NCI-H2107 (cell line): Measurements from ENCODE around the gene INKA2.
"Not testable (repeated sequence)": the region's sequence is repeated elsewhere in the genome, so short reads cannot be mapped to it uniquely, and the experiment has no call there.

Experiments
- DNase-seq: peaks from one replicate; lab custom pipeline; 2025; lab: John Stamatoyannopoulos, UW

Gene INKA2

DNA sequence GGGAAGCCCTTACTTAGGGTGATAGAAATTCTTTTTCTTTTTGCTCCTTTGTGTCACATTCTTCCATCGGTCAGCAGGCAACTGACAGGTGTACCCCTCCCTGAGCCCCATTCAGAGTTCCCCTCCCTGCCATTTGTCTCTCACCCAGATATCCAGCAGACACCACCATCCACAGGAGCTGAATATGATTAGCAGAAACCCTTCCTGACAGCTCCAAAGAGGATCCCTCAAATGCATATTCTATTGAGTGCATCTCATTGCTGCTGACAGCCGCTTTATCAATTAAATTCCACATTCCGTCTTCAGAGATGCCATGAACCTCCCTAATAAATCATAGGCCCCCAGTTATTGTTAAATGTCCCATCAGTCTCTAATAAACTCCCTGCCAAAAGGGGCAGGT, 10.4 kb upstream of the INKA2 start:
- DNase-seq = no peak

DNA sequence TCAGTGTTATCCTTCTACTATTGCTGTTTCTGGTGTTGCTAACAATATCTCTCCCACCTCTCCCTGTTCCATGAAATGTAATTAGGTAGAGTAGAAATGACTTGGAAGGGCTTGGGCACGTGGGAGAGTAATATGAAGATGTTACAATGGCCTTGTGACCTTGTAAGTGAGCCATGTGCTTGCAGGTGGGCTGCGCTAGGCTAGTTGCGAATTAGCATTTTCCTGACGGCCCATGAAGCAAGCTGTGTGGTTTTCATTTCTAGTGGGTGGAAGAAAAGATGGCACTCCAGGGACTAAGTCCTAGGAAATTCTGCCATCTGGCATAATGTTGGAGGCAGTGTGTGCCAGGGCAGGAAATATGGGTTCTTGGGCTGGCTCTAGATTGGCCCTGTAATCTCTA, 8.8 kb upstream of the INKA2 start:
- no peak for DNase-seq

DNA sequence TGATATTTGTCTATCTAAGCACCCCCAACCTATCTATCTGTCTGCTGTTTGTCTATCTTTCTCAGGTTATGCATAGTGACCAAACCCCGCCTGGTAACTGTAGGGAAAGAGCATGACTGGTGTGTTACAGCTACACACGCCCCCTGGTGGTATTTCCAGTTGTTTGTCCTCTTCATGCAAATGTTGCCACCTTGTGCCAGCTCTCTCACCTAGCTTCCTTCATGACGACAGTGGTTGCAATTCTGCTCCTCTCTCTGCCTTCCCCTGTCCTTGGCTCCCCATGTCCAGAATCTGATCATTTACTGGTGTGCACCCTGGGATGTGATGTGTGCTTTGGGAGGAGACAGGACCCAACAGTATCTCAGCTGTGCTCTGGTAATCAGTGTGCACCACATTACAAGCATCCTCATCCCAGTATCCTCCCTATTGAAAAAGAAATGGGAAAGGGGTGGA, 8.1 kb upstream of the INKA2 start:
- no peak for DNase-seq

DNA sequence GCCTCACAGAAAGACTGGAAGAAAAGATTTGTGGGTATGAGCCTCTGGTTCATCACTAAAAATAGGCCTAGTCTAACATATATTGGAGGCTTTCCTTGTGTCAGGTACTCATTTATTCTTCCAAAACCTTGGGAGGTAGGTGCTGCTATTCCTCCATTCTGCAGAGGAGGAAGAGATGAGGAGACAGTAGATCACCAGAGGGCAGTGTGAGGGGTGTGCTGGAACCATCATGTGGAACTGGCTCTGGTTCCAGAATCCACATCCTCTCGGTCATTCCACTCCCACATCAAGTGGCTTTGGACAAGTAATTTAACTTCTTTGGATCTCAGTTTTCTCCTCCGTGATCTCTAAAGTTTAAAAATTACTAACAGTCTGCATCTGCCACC, 7.4 kb upstream of the INKA2 start:
- DNase-seq = no peak

DNA sequence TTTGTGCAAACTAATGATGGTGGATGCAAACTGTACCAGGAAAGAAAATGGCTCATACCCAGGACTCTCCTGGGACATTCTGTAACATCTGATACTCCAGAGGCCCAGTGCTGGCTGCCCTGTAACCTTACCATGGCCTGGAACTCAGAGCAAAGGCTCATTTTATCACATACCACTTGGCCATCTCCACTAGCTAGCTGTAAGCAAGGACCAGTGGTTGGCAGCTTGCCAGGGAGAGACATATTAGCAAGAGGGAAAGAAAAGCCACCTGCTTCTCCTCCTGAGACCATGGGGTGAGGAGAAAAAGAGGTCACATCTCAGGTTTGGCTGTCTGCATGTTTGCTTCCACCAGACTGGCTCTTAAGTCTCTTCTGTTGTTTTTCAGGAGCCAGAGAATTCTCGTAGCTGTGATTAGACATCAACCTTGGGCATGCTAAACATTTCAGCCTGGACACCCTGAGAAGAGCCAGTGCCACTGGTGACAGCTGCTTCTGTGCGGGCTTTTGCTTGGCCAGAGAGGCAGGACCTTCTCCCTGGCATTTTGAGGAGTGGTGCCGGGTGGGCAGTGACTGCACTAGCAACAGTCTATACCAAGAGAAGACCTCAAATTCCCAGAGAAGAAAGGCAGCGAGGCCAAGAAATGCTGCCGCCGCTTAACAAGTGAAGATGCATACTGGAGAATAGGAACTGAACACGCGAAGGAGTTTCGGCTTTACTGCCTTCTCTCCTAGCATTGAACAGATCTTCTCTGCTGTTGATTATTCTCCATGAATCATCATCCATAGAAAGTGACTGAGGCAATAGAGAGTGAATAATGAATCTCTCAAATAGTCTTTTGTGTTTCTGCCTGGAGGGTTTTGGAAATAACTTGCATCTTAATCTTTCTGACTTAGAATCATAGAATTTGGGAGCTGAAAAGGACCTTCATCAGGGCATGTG, 6.7 kb upstream of the INKA2 start:
- DNase-seq = no peak

DNA sequence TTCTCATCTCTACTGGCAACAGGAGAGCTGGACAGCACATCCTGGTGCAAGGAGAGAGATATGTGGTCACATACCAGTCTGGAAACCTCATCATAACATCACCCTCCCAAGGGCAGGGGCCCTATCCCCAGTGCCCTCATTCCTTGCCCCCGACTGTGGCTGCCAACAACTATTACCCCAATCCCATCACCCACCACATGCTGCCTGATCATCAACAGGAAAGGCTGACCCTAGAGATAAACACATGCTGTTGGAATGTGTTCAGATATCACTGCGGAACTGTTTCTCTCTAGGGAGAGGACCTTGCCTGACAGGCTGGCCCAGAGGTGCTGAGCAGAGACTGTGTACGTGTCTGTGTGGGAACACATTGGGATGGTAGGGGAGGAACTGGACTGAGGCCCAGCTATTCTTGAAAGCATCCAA, 4.5 kb upstream of the INKA2 start:
- no peak for DNase-seq

DNA sequence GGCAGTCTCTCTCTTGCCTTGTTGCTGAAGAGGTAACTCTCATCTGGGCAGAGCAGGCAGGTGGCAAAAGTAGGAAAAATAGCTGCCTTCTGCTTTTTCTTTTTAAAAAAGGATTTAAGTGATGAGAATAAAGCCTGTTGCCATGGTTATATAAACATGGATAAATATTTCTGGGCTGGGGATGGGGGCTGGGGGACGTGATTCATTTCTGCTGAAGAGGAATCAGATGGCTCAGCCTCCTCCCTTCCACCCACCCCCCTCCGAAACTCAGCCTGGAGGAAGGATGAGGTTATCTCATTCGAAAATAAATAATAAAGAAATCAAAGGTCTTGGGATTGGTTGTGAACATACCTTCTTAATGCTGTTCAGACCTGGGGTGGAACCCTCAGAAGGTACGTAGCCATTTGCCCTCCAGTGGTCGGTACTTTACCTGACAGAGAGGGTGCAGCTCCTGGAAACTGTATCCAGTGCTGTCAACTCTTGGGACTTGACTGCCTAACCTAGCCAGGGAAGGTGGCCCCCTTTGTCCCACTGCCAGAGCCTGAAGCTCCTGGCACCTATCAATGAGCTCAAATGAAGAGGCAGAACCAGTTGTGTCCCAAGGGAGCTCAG, 3.8 kb upstream of the INKA2 start:
- DNase-seq = no peak

DNA sequence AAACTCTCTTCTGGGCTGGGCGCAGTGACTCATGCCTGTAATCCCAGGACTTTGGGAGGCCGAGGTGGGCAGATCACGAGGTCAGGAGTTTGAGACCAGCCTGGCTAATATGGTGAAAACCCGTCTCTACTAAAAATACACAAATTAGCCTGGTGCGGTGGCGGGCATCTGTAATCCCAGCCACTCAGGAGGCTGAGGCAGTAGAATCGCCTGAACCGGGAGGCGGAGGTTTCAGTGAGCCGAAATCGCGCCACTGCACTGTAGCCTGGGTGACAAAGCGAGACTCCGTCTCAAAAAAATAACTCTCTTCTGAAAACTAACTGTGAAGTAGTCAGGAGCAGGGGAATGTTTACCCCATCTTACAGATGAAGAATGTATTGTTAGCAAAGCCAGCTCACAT, 3.1 kb upstream of the INKA2 start:
- not testable (repeated sequence) for DNase-seq

DNA sequence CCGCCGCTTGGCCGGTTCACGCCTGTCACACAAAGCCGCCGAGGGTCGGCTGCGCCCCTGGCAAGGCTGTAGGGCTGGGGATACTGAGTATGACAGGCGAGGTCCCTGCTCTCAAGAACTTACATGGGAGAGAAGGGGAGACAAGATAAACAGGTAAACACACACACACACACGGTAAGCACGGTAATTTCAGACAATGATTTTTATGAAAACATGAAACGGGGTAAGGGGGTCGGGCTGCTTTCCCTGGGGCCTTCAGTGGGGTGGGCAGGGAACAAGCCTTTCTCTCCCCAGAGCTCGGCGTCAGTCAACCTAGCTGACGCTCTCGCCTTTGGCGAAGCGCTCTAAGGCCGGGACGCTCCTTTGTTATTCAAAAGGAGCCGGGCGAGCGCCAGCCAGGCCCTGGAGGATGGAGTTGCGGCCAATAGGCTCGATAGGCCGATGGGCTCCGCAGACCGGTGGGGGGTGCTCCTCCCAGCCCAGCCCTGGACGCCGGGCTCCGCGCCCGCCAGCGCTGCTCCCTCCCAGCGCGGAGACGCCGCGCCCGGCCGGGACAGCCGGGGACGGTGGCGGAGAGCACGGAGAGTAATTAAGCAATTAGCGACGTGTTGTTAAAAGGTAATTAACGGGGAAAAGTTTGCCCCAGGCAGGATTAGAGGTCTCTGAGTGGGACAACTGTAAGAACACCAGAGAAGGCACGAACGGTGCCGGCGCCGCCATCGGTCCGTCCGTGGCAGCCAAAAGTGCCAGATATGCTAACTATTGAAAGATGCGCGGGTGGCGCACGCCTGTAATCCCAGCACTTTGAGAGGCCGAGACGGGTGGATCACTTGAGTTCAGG, 950 bp upstream of the INKA2 start:
- DNase-seq = no peak

DNA sequence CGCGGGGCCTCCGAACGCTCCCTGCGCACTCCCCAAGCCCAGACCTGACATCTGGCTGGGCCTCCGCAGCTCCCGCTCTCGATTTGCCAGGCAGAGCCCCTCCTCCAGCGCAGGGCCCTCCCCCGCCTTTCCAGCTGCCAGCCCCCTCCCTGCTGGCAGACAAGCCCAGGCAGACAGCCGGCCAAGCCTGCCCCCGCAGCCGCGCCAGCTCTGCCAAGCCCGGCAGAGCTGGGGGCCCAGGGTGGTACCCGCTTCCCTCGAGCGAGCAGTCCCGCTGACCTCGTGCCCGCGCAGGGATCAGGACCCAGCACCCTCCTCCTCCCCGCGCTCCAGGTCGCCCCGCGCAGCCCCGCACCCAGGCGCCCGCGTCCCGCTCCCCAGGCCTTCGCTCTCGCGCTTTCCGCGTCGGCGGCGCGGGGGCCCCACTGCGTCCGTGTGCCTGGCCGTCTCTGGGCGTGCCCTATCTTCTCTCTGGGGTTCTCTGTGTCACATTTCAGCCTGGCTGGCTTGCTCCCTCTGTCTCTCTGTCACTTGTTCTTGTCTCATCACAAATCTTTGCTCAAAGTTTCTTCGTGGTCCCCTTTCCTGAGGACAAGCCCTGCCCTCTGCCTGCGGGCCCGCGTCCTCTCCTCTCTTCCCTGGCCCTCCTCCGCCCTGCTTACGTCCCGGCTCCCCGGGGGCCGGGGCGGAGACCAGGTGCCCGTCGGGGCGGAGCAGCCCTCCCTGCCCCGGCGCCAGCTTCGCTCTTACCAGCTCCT, 580 bp downstream of the INKA2 start:
- DNase-seq = no peak

DNA sequence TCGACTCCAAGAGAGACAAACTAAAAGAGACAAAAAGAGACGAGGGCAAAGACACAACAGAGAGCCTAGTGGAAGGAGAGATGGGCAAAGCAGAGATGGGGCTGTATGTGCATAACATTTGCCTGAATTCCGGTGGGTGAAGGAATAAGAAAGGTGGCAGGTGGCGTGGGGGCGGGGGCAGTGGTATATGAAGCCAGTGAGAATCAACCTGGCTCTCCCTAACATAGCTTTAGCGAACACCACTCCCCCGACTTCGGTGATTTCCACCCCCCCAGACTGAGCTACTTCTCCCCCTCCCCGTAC, 1.1 kb downstream of the INKA2 start:
- DNase-seq = no peak

DNA sequence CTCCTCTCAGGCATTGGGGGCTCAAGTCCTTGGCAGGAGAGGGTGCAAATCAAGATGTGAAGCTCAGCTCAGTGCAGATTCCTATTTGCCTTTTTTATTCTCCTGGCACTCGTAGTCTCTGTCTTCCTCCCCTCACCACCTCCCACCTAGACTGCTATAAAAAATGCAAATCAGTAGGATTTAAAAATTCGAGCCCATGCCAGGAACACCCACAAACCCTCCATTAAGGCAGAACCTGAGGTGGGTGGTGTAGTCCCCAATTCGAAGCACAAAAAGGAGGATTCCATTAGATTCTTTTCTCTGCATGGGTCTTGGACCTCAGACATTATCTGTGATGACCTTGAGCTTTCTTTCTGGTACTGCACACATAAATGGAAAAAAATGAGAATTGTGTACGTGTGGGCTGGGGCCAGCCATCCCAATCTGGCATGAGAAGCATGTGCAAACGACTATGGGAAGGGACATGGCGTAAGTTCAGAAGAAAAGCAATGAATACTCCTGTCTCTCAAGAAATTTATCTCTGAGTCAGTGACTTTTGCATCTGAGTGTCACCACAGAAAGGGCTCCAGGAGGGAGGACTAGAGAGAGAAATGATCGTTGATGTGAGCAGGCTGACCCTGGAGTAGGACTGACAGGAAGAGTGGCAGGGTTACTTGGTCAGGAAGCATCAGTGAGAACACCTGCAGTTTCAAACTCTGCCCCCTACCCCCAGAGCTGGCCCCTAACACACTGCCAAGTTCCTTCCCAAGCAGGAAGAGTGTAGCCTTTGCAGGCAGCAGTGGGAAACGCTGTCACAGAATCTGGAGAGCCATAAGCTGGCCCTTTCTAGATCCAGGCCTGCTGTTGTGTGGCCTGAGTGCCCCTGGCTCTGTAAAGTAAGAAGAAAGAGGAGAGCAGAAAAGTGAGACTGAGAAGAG, 1.7 kb downstream of the INKA2 start:
- DNase-seq = no peak

DNA sequence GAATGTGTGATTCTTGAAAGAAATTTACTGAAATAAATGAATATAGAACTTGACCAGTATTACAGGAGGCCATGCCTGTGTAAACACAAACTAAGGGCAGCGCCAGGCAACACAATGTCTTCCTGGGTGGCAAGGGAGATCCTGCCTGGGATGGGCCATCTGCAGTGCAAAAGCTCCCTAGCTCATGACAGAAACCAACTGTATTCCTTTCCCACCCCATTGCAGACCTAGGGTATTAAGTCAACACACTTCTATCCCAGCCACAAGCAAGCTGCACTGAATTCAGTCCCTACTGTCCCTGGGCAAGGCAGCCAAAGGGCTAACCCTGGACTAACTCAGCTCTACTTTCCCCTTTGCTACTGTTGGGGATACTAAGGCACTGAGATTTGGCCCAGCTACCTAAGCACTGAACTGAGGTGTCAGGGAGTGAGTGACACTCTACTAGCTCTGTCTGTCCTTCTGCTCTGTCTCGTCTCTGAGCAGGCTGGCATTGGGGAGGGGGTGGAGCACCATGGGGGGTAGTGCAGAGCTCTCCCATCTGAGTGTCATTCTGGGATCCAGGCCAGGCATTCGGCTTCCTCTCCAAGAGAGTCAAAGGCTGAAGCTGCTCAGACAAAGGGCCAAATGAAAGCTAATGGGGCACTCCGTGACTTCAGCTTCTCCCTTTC, 2.5 kb downstream of the INKA2 start:
- no peak for DNase-seq

DNA sequence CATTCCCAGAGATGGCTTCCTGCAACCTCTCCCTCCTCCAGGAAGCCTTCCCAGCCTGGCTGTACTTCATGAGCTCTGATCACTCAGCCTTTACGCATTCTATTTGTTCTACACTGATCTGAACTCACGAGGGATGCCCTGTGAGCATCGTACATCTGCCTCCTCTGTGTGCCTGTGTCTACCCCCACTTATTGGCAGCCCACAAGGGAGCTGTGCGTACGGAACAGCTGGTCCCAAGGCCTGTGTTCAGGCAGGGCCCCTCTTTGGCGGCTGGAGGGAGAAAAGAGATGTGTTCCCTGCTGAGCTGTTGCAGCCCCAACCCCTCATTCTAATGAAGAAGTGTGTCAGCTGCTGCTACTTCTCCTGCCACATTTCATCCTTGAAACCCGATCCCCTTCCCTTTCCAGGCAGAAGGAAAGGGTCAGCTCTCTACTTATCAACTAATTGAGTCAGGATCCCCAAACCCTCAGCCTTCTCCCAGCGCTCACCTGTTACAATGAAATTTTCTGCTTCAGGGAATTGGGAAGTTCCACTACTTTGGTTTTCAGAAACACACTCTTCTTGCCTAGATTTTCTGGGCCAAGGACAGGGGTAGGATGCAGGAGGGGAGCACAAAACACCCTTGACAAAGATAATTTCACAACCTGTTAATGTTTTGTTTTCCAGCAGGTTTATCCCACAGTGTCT, 3.2 kb downstream of the INKA2 start:
- peak; percentile 62 for DNase-seq

DNA sequence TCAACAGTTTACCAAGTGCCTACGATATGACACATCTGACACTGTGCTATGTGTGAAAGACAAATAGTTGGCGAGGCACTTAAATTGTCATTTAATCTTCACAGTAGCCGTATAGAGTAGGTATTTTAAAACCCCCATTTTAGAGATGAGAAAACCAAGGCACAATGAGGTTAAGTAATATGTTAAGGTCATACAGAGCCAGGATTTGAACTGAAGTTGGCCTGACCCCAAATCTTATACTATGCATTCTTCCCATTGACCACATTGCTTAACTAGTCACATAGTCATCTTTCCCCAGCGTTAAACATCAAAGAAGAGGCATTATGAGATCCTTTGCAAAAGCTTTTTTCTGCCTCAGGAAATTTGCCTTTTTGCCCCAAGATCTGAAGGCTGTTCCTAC, 3.9 kb downstream of the INKA2 start:
- no peak for DNase-seq

DNA sequence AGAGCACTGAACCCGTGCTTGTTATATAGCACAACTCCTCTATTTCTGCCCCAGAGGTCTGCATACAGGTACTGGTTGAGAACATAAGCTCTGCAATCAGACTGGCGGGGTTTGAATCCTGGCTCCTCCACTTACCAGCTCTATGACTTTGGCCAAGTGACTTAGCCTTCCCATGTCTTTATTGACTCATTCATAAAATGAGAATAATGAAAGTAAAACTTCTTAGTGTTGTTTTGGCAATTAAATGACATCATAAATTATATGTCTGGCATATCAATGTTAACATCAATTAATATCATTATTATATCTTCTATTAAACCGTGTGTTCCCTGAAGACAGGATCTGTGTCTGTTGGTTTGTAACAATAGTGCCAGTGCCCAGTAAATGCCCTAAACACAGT, 4.3 kb downstream of the INKA2 start:
- no peak for DNase-seq

DNA sequence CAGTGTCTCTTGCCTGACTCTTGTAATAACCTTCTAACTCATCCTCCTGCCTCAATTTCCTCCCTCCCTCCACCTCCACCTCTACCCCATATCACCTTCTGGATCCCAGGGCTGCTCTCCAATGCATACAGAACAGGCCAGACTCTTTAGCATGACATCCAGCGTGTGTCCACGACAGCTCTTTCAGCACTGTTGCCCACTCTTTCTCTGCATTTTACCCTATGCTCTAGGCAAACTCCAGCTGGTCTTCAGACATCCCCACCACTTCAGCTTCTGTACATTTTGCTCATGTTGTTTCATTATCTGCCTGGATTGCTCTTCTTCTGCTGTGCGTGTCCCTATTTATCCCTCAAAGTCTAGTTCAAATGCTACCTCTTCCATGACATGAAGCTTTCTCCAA, 4.8 kb downstream of the INKA2 start:
- no peak for DNase-seq

DNA sequence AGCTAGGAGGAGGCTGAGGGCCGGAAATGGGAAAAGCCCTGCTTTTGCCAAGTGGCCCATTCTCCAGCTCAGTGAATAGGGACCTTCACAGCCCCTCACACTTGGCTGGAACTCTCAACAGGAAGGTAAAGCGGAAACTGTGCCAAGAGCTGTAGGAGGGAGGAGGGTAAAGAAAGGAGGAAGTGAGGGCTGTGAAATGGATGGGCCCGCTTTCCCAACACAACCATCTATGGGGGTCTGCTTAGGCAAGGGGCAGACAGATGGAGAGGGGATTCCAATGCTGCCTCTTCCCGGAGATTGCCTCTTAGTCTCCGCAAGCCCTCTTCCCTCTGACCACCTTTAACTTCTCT, 5.2 kb downstream of the INKA2 start:
- no peak for DNase-seq

DNA sequence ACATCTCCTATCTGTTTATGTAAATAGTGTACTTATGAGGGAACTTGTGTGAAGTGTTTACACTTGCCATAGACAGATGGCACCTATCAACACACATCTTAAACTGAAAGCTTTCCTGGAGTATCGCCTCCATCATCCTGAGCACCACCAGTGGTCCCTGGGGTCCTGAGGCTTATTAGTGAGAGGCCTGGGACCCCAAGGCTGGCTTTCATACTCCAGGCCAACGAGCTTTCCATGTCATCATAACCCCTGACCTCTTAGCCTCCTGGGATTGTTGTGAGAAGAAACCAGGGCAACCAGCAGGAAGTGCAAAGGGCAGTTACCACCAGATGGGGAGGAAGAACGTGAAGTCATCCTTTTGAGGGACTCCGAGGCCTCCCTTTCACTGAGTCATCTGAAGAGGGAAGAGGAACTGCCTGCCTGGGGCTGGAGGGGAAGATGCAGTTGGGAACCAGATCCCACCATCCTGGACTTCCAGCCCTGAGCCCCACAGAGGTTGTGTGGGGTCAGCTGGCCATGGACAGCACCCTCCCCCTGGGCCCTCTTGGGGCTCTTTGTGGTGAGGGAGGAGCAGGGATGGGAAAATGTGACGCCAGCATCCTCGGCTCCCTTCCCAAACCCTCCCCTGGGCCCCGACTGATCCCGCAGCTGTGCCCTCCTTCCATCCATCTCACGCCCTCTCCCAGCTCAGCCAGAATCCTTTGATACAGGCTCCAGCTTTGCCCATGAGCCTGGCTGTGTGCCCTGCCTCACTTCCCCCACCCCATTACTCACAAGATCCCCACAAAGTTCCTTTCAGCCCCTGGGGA, 5.8 kb downstream of the INKA2 start:
- no peak for DNase-seq
